GDM1 (cell line): ENCODE data around the gene COL3A1.

ENCODE experiments used
- DNase-seq: peaks from one replicate; lab custom pipeline; 2025; lab: John Stamatoyannopoulos, UW

COL3A1 gene

DNA sequence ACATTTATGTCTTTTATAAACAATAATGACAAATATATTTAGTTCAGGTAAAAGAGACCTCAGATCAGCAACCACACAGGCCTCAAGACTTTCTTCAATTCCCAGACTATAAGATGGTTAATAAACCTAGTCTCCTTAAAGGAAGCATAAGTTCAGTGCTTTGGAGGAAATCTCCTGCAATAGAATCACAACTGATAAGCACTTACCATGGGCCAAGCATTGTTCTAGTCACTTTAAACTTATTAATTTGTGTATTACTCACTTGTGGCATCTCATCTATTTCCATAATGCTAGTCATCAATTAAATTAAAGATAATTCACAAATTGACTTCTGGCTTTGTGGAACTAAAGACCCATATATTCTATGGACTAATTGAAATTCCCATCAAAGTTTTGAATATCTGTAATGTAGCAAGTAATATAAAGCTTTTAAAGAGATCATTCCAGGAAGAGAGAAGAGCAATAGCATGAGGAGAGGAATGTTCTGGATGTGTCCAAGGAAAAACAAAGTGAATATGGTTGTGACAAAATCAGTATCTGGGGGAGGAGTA is 42.2 kb downstream of the COL3A1 start:
- no peak for DNase-seq

DNA sequence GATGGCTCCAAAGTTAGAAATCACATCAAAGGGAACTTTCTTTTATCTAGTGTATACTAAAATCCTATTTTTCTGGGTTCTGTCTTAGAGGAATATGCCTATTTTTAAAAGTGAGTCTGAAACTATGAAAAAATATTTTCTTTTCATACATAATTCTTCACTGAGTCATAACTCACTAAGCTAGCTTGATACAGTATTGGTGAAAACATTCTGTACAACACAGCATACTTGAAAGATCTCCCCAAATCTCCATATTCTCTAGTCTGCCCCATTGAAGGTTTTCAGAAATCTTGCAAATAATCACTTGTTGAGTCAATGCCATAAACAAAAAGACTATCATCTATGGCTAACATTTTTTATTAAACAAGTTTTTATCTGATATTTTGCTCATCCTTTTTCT is 44.5 kb downstream of the COL3A1 start:
- no peak for DNase-seq

DNA sequence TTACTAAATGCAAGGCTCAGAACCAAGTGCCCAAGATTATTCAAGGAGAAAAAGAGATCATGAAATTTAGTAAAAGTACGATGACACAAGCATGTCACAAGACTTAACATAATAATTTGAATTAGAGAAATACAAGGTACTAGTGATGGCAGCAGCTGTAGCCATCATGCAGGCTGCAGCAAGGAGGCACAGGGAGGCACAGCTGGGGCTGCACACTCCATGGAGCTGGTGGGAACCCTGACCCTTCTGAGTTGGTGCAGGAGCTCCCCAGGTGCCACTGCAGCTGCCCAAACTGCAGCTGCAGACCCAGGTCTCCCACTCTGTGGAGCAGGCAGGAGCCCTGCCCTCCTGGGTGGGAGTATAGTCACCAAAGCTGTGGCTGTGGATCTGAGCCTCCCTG is 46.0 kb downstream of the COL3A1 start:
- no peak for DNase-seq

DNA sequence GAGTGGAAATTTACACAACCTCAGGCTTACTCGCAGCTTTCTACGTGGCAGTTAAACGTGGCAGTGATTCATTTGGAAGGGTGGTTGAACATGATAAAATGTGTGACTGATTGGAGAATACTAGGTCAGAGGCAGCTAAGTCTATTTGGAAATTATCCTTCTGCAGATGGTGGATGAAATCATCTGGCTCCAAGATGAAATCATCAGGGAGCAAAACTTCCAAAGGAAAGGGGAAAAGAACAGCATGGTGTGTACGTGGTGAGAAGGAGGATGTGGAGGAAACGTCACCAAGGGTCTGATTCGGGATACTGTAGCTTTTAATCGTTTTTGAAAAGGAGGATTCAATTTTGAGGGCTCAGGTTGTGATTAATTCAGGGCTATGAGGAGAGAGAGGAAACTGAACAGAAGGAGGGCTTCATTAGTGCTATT is 47.9 kb downstream of the COL3A1 start:
- no peak for DNase-seq

DNA sequence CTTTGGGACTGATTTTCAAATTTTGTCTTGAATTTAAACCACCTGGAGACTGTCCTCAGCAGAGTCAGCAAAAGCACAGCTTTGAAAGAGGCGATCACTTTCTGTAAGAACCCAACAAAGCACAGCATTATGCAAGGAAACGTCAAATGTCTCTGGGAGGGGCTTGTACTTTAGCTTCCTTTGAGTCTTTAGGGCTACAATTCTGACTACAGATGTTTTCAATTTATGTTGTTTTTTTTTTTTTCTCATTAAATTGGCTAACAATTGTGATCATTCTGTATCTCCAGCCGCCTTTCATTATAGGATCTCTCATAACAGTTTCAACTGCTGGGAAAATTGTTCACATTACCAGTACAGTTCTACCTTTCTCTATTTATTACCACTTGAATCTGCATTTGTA is 48.3 kb downstream of the COL3A1 start:
- no peak for DNase-seq

DNA sequence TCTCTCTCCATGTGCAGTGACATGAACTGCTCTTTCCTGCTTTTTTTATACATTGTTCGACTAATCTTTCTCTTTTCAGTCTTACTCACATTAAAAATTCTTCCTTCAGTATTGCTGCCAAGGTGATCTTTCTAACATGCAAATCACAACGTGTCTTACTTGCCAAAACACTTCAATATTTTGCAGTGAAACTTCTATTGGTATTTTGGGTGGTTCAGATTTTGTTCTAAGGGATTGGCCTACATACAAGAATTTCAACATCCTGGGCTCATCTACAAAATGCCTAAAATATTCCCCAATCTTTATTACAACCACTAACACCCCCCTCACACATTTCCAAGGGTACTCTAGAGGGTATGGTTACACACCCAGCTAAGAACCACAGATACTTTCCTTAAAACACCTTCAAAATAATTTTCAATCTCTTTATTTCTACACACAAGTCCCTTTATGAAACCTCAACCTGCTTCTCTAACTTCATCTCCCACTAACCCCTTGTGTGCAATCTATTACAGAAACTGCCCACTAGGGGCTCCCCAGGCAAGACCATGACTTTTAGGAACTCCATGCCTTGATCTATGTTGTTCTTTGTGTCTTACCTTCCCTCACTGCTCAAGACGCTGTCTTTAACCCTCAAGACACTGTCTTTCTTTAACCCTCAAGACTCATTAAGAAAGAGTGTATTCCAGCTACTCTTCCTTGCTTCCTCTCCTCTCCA is 50.9 kb downstream of the COL3A1 start:
- DNase-seq = no peak

DNA sequence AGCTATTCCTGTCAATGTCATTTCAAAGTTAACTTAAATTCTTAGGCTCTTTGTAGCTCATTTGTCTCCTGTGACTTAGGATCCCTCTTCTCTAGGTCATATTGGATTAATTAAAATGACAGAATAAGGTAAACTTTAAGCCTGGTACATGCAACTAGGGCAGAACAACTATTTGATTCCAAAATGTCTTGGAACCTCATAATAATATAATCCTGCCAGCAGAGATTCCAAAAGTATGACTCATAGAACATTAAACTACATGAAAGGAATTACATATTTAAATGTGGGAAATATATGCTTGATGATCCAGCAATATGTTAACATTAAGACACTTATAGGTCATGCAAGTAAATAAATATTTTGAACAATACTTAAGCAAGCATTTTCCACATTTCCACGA is 63.3 kb downstream of the COL3A1 start:
- DNase-seq = no peak

DNA sequence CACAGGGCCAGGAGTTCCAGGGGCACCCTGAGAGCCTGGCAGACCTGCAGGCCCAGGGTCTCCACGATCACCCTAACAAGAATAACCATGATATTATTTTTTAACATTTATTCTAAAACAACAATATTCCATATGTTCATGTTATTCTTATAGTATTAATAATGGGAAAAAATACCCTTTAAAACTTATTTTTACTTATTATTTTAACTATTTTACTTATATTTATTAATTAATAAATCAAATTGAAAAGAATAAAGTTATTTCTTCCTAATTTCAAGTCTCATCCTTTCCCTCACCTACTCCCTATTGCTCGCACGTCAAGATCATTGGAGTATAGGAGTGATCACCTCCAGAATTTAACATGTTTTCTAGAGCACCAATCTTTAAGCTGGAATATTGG is 71.7 kb downstream of the COL3A1 start:
- no peak for DNase-seq

DNA sequence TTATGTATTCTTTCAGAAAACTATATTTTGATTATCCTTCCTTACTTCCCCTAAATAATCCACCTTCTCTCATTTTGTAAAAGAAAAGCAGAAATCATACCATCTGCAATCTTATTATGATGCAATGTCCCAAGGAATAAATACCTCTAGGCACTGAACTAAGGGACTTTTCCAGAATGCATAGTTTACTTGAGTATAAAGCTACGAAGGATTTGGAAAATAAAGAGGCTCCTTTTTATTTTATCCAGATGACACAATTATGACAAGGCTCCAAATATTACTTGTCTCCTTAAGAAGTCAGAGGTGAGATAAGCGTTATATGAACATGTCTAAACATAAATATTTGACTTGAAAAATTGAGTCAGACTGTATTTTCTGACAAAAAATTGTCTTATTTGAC is 72.1 kb downstream of the COL3A1 start:
- DNase-seq = no peak

DNA sequence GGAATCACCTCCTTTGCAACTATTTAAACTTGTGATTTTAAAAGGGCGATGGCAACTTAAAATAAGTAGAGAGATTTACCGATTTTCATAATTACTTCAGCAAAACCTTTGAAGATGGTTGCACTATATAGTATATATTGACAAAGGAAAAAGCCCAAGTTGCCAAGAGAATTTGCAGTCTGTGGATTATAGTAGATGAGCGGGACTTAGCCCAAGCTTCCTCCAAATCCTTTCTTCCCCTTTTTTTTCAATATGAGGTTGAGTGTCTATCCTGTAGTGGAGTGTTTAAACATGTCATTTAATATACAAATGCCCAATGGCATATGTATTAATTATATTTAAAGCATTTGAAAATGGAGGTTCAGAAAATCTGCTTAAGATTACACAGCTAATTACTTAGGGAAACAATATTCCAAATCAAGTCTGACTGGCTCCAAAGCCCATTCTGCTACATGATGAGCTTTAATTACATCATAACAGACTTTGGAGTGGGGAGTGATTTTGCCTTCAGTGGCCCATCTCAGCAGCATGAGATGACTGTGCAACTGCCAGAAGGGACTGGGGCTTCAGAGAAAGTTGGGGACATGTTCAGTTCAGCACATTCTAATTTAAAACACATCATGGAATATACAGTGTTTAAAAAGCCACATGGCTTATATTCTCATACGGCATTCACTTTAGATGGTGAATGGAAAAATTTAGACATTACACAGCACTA is 73.2 kb downstream of the COL3A1 start:
- no peak for DNase-seq

DNA sequence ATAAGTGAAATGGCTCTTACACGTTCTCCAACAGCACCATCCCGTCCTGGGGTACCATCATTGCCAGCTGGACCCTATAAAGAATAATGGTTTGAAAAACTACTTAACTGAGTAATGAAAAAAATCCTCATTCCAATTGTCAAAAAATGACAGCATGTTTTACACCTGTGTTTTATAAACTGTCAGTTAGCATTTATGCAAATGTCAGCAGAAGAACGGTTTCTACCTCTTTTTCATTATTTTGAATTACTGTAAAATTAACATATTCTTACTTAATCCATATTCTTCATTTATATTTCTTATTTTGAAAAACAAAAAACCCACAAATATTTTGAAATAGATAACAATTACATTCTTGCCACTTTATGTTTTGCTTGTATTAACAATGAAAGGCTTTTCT is 74.0 kb downstream of the COL3A1 start:
- no peak for DNase-seq

DNA sequence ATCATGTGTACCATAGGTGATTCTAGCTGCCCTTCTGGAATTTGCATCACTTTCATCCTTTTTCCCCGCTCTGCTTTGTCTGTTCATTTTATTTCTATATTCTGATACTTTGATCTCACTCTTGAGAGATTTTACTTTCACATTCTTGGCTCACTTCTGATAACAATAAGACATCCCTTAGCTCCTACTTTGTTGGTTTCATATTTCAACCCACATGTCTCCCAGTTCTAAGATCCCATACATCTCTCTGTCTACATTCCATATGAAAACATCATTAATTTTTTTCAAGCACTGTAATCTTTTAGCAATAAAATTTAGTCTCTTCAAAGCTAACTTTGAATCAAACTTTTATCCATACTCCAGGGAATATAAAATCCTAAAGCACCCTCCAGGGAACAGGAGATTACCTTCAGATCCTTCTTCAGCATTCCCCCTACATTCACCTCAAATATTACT is 75.6 kb downstream of the COL3A1 start:
- DNase-seq = no peak

DNA sequence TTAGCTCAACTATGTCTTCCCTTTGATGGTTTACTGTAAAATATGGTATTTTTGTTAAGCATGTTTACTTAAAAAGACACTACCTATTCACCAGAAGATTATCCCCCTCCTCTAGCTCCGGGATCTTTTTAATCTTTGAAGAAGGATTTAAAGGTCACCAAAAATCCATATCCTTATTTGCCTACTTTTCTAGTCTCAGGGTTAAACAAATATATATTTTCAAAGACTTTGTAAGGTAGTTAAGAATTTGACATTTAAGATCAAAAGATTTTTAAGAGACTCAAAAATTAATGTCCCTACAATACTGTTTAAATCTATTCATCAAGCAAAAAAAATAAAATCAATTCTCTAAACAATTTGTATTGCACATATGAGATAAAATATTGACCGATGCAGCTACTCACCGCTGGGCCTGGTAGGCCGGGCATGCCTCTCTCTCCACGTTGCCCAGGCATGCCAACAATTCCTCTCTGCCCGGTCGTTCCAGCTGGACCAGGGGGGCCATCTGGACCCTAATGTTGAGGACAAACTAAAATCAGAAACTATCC is 76.1 kb downstream of the COL3A1 start:
- no peak for DNase-seq

DNA sequence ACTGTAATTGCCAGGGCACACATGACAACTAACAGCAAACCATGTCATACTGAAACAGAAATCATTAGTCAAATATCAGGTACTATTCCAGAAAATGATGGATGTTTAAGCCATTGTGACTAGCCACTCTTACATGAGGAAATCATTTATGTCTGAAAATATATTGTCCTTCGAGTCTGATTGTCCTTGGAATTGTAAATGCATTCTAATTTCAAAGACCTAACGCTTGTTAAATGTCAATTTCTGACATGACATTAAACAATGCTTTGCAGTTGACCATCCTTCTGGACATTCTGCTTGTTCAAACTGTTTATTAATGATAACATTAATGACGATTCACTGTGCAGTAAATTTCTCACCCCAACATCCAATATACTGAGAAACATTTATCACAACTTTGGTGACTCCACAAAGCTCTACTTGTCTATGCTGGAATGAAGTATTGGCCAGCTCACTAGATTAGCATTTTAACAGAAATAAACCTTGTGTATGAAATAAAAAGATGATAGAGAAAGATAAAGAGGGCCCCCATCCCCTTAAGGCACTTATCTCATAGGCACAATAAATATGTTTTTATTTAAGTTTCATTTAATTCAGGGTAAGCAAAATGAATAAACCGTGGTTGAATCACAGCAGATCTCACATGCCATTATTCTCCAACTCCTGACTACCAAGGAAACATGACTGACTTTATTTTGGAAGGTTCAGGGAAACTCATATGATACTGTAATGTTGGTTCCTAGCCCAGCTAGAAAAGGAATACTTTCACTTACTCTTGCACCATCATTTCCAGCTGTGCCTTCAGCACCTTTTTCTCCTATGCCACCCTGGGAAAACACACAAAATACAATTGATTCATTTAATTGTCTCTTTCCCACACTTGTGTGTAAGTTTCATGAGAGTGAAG is 82.3 kb downstream of the COL3A1 start:
- no peak for DNase-seq

DNA sequence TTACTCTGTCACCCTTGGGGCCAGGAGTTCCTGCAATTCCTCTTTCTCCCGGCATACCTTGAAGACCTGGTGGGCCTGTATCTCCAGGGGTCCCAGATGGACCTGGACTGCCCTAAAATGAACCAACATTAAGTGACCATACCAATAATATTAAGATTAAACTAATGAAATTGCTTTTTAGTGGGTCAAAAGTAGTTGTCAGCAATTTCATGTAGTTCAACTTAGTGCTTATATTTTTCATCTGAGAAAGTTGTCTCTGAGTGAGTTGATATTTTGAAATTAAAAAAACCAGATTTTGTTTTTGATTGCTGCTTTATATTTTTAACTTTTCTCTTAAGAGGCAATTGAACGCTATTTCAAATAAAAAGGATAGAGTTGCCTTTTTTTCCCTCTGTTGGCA is 83.1 kb downstream of the COL3A1 start:
- DNase-seq = no peak

DNA sequence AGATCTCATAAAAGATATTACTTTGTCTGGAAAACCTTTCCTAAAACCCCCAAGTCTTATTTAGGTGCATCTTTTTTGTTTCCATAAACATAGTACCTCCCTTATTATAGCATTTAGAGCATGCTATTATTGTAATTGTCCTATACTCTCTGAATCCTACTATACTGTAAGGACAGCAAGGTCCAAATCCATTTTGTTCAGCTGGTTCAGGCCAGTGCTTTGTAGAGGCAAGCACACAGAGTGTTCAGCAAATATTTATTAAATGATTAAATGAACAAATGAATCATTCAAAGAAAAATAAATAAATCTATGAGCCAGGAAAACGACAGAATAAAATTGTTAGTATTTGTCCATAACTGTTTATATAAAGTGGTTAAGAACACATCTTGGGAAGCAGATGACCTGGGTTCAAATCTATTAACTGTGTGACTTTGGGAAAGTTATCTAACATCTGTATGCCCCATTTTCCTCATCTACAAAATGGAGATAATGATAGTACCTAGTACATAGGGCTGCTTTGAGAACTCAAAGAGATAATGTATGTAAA is 86.0 kb downstream of the COL3A1 start:
- DNase-seq = no peak
